GM21723 (cell line): Measurements from ENCODE around the gene LMX1A.
A peak's percentile ranks its signal among the peaks of the same experiment; 100 is the strongest.

Experiments
- ATAC-seq: cut with Tn5 transposase; IDR thresholded peaks from one replicate; pipeline ENCODE4 v1.9.1; 2021; ENCODE audit warnings: mild to moderate bottlenecking, moderate library complexity; ENCODE audit not compliant: unreplicated experiment

LMX1A gene

DNA sequence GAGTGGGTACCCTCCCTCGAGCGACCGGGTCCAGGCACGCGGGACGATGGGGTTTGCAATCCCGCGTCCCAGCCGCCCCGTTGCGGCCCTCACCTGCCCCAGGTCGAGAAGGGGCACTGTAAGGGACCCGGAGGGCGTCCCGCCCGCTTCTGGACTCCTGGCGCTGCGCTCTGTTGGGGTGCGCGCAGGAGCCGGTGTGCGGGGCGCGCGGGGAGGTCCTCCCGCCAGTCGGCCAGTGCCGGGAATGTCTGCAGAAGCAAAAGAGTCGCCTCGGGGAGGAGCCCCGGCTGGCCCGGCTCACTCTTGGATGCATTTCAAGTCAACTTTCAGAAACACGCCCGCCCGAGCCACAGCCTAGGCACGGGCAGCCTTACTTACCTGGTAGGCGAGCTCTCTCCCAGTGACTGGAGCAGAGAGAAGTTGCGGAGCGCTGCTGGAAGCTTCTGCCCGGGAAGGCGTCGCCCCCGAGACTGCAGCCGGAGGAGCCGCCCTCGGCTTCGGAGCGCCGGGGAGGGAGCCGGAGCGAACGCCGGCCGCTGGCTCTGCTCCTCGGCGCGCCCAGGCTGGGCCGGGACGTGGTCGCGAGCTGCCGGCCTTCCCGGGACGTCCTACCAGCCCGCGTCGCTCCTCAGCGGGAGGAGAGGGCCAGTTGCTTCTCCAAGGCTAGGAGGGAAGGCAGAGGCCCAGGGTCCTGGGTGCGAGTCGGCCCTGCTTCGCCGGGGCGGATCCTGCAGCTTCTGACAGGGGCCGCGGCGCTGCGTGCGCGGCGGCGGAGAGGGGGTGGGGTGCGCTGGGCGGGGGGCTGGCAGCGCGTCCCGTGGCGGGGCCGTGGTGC, at the start of gene LMX1A:
Gene LMX1A, minus strand, starts transcription at position 739 of the 835 bp plus-strand sequence. CDS start 1,156 bp downstream, outside the sequence.
- no peak for ATAC-seq

DNA sequence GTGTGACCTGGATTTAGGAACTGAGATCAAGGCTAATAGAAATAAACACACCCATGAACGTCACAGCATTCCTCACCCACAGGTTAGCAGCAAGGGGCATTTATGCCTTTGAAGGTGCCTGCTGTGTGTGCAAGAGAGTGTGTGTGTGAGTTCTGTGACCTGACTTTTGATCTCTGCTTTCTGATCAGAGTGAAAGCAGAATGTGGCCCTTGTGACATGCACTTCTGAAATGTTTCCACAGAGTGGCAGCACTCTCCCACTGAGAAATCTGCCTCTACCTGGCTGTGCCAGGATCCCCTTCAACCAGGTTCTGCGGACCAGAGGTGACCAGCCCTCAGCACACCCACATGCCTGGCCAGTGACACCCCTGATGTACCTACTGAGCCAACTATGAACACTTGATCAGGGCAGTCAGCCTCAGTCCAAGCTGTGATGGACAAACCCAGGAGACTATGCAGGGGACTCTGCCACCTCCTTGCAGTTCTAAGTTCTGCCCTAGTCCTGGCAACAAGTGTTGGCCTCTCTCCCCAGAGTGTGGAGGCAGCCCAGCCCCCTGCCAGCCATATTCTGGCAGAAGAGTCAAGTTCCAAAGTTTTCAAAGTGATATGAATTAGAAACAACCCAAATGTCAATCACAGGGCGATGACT, 47.4 kb upstream of the LMX1A start:
- peak; percentile 77 for ATAC-seq

DNA sequence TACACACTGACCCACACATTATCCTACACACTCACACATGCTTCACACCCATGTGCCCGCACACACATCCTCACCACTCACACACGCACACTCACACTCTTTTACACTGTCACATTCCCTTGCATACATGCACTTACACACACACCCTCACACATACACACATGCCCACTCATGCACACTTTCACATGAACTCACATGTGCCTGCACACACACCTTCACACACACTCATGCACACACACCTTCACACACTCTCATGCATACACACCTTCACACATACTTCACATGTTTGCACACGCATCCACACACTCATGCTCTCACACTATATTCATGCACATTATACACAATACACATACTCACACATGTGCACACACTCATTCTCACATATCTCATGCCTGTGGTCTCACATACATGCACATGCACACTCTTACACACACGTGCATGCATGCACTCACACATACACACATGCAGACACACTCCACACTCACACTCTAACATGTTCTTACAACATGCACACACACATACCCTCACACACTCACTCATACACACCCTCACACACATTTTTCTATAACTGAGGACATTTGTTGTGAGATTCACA, 46.1 kb upstream of the LMX1A start:
- ATAC-seq: no peak

DNA sequence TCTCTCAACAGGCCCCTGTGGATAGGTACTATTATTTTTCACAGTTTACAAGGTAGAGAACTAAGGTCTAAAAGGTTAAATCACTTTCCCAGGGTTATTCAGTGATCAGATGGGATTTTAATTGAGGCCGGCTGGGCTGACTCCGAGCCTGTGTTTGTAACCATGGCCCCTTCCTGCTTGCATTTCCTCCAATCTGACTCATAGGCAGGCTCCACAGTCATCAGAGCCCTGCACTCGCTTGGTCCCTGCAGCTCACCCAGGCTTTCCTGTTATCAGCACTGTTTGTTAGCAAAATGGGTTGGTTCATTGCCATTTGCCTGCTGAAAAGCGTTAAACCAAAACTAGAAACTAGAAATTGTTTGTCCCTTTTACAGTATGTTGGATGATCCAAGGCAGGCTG, 41.4 kb upstream of the LMX1A start:
- ATAC-seq: no peak

DNA sequence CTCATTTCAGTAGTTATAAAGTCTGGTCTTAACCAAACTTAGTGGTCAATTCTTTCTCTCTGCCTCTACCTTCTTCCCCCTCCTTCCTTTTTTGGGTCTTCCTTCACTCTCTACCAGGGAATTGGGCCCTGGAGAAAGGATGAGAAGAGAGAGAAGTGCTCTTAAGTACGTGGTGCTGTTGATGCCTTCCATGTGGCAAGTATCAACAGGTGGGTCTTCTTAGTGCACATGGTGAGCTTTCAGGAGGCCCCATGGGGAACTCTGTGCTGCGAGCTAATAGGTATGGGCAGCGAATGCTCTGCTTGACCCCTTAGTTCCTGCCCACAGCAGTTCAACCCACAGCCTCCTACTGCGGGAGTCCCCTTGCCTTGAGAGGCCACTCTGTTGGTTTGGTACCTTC, 39.4 kb upstream of the LMX1A start:
- no peak for ATAC-seq

DNA sequence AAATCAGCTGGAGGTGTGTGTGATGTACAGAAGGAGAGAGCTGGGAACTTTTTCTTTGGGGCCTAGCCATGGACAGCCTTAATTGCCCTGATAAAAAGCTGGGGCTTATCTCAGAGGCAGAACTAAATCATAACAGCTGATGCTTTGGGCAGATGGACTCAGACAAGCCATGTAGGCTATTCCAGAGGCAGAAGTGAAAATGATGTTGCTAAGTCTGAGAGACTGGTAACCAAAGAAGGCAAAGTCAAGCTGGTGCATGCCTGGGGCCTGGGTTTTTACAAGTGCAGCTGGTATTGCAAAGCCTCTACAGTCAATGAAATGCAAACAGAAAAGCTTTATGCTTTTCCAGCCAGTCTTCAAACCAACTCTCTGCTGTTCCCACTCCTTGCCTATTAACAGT, 39.0 kb upstream of the LMX1A start:
- peak; percentile 47 for ATAC-seq

GRCh38 chr1:165392634-165393571, 36.4 kb upstream of the LMX1A start:
- peak; percentile 98 for ATAC-seq

DNA sequence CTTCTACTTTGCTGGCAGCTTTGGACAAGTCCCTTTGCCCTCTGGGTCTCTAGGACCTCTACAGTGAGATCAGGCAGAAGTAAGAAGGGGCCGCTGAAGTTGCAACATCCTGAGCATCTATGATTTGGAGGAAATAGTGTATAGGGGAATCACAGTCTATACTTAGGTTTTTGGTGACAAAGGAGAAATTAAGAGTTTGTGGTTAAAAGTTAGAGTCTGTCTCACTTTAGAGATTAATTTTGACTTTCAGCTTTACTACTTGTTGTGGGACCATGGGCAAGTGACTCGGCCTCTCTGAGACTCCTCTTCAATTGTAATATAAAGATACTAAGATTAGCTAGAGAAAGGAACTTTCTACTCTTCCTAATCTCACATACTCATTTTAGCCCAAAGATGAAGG, 33.1 kb upstream of the LMX1A start:
- ATAC-seq: no peak

DNA sequence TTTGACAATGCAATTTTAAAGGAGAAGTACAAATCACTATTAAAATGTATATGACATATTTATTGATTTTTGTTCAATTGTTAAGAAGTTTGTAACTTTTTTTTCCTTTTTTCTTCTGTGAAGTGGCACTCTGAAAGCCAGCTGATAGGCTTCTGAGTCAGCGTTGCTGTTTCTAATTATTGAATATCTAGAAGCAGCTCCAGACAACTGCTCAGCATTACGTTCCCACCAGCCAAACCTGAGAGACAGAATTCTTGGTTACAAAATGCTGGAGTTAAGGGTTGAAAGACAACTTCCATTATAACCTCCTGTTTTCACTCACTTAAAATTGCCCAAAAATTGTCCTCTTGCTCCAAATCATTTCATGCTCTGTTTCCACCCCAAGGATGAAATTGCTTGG, 31.4 kb upstream of the LMX1A start:
- ATAC-seq: no peak

GRCh38 chr1:165387505-165387904, 31.0 kb upstream of the LMX1A start:
- ATAC-seq: no peak

GRCh38 chr1:165383599-165384405, 27.3 kb upstream of the LMX1A start:
- ATAC-seq: no peak

- ATAC-seq: no peak
These were observed 26.6 kb upstream of the LMX1A start for GRCh38 chr1:165383067-165383466.

DNA sequence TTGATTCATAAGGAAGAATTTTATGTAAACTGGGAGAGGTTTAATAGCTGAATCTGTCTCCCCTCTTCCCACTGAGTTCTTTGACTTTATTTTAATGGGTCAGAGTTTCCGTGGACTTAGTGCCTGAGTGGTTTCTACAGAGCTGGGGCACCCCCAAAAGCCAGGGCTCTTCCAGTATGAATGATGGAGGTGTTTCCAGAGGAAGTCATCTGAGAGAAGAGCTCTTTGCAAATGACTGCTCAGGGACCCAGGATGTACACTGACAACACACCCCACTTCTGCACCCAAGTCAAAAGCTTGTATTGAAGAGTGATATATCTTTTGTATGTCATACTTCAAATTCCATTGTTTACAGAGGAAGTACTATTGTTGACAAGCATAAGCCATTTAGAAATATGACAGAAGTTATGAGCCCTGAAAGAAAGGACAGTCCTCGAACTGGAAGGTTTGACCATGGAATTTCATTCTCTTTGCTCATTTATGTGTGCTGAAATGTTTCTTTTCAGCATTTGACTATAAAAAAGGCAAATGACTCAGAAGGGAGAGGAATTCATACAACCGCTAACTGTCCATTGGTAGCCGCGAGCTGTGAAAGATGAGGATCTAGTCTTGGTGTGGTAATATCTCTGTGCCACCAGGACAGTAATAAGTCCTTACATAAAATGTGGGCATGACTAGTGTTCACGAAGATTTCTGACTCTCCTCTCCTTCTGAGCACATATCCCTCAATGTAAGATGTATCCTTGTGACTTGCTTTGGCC, 25.4 kb upstream of the LMX1A start:
- no peak for ATAC-seq

DNA sequence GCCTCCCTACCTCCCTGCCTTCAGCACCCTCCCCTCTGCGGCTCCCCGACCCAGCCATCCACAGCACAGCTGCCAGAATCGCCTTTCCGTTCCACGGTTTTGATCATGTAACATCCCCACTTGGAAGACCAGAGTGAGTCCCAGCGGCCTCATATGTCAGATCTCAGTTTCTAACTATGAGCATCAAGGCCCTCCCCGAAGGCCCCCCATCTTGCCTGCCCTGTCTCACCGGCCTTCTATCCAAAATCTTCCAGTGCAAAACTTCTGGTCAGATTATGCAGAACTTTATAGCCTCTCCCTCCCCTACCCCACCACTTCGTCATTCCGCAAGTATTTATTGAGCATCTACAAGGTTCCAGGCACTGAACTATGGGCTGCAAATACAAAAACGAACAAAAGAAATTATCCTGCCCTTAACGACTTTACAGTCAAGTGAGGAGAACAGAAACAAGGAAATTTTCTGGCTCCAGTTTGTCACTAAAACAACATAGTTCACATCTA, 20.3 kb upstream of the LMX1A start:
- ATAC-seq: no peak

DNA sequence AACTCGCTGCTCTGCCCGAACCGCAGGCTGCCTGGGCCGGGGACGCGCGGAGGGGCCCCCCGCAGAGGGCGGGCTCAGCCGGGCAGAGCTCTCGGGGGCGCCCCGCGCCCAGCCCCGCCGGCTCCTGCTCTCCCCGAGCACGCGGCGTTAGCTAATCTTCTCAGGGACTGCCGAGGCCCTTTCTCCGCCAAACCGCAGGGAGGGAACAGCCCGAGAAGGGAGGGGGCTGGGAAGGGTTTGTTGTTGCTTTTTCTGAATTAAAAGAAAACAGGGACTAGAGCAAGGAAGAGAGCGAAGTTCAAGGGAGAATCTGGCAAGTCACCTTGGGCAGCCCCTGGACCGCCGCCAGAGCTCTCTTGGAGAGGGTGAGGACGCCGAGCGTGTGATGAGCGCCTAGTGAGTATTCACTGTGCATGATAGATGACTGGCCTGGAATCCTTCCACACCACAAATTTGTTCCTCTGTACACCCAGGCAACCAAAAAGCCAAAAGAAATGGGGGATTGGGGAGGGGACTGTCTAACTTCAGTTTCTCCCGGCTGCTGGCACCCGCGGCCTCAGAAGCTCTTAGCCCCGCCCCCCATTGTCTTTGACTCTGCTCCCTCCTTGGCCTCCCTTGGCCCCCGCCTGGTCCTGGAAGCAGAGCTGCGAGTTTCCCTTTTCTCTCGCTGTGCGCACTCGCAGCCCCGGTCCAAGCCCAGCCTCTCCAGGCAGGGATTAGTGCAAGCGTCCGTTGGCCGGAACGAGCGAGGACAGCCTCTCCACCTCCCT, 19.7 kb upstream of the LMX1A start:
- peak; percentile 74 for ATAC-seq

DNA sequence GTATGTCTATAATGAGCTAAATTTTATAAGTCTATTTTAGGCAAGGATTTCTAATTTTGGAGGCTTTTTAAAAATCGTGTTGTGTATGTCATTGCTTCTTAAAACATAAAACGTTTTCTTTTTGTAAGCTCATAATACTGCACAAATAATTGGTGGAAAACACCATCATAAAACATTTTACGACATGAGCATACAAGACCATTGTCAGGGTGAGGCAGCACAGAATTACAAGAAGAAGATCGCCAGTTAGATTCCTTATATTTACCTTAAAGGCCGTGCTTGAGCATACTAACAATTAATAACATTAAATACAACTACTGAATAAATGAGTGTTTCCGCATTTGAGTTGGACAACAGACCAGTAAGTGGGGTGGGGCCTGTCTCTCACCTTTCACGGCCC, 19.1 kb upstream of the LMX1A start:
- ATAC-seq: no peak

- no peak for ATAC-seq
These were observed 15.2 kb upstream of the LMX1A start for GRCh38 chr1:165371588-165372225.

DNA sequence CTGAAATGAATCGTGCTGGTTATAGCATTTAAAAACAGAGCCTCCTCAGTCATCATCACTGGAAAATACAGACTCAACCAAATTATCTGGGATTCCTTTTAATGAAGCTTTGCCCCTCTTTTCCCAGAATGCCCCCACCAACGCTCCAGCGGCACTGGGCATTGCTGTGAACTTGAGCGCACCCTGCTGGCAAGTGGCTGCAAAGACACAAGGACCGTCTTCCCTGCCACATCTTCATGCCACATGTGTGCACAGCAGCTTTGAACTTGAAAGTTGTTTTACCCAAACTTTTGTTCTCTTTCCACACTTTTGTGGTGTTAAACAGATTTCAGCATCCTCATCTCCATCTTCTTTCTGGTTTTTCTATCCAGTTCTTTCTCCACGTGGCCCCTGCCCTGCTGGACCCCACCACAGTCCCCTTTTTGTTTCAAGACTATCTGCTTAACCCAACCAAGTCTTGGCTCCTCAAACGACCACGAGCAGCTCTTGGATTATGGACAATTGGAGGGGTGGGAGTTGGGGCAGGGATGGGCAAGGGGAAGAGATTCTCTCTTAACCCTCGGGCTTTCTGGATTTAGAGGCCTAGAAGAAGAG, 12.8 kb upstream of the LMX1A start:
- ATAC-seq: peak; percentile 73
